Transverse colon (tissue), 4 donors: Measurements from ENCODE around the gene IL22RA1.

Experiments
- CTCF ChIP-seq, 5 experiments: fragments of 200-600 bp in 3 of 5; fragments of 450-650 bp in 2 of 5; sonication (generic) in 3 of 5; IDR thresholded peaks; 1 replicate in 2 of 5; 2 replicates in 3 of 5; pipeline ENCODE4 v1.5.1; 2016 to 2017; ENCODE audit warnings: antibody characterized with exemption in 5 of 5, inconsistent platforms in 3 of 5, mild to moderate bottlenecking in 2 of 5, moderate library complexity in 1 of 5
- EP300 ChIP-seq: sonication (generic); formaldehyde crosslinking; IDR thresholded peaks from one replicate; pipeline ENCODE4 v1.6.1; 2017; ENCODE audit warnings: antibody characterized with exemption, low read depth
- POLR2A ChIP-seq: fragments of 450-650 bp; IDR thresholded peaks from one replicate; pipeline ENCODE4 v1.6.1; 2016; ENCODE audit warnings: antibody characterized with exemption, mild to moderate bottlenecking, moderate library complexity
- POLR2AphosphoS5 ChIP-seq, 3 donors: sonication (generic); formaldehyde crosslinking; IDR thresholded peaks; one replicate each; pipeline ENCODE4 v1.6.1; 2016; ENCODE audit warnings: antibody characterized with exemption in 3 of 3

GRCh38 chr1:24136956-24137539 is 5.9 kb downstream of the IL22RA1 start:
- TF ChIP-seq POLR2AphosphoS5 (IDR thresholded peaks at IDR 0.05) (no peak), CTCF (IDR thresholded peaks at IDR 0.05) (no peak), EP300 (no peak), POLR2A (no peak)
